Gastroesophageal sphincter (tissue), 4 donors: ENCODE results near the gene ELP6. TPM values are rescaled to one million over a fixed set of nuclear protein-coding genes. Genes with fewer than 3 reads are reported as not detected.

Experiments used
- ATAC-seq: fragments of 150-250 bp; one replicate; pipeline ENCODE4 v1.9.1; 2016; ENCODE audit warnings: mild to moderate bottlenecking, moderate library complexity
- H3K27ac ChIP-seq, 4 donors: fragments of 200-600 bp; sonication (generic) in 3 of 4; 1 replicate in 3 of 4; 2 replicates in 1 of 4; pipeline ENCODE4 v1.5.1; 2016 to 2019
- H3K27me3 ChIP-seq: fragments of 200-600 bp; sonication (generic); one replicate; pipeline ENCODE4 v1.5.1; 2019
- H3K36me3 ChIP-seq, 2 donors: fragments of 200-600 bp; sonication (generic); one replicate each; pipeline ENCODE4 v1.5.1; 2019; ENCODE audit warnings: control low read depth in 1 of 2
- H3K4me1 ChIP-seq, 3 donors: fragments of 200-600 bp; sonication (generic); 1 replicate in 2 of 3; 2 replicates in 1 of 3; pipeline ENCODE4 v1.5.1; 2016 to 2019; ENCODE audit warnings: control low read depth in 2 of 3
- H3K4me3 ChIP-seq, 2 donors: fragments of 200-600 bp; sonication (generic); one replicate each; pipeline ENCODE4 v1.5.1; 2019; ENCODE audit warnings: mild to moderate bottlenecking in 1 of 2, moderate library complexity in 1 of 2
- H3K9me3 ChIP-seq, 3 donors: fragments of 200-600 bp; sonication (generic); one replicate each; pipeline ENCODE4 v1.5.1; 2017 to 2019; ENCODE audit warnings: control low read depth in 2 of 3
- CTCF ChIP-seq, 4 experiments: fragments of 200-600 bp in 2 of 4; fragments of 450-650 bp in 2 of 4; sonication (generic) in 1 of 4; IDR thresholded peaks; one replicate each; pipeline ENCODE4 v1.5.1; 2017 to 2019; ENCODE audit warnings: antibody characterized with exemption in 4 of 4, mild to moderate bottlenecking in 2 of 4, moderate library complexity in 2 of 4
- EP300 ChIP-seq: sonication (generic); formaldehyde crosslinking; IDR thresholded peaks from one replicate; pipeline ENCODE4 v1.6.1; 2017; ENCODE audit warnings: antibody characterized with exemption, mild to moderate bottlenecking
- POLR2A ChIP-seq, 2 donors: fragments of 450-650 bp; IDR thresholded peaks; one replicate each; pipeline ENCODE4 v1.6.1; 2017; ENCODE audit warnings: antibody characterized with exemption in 2 of 2, mild to moderate bottlenecking in 2 of 2, moderate library complexity in 1 of 2
- POLR2AphosphoS5 ChIP-seq: sonication (generic); formaldehyde crosslinking; IDR thresholded peaks from one replicate; pipeline ENCODE4 v1.6.1; 2017; ENCODE audit warnings: antibody characterized with exemption
- WGBS, 2 donors: methylation state at CpG; one replicate each; pipeline ENCODE4 v1.1.5; 2018; ENCODE audit warnings: low coverage in 1 of 2; 5-methylcytosine and 5-hydroxymethylcytosine counted together
- total RNA-seq, 4 donors: library from RNA; depleted of rRNA; stranded (reverse); fragments of >200 nt; gene quantifications; one replicate each; pipeline ENCODE4 v1.1.0, GENCODE V29; 2016

Gene ELP6
- total RNA-seq, 4 donors from 2014 or later: 14.3 to 28.0 (median 20.4) TPM

DNA sequence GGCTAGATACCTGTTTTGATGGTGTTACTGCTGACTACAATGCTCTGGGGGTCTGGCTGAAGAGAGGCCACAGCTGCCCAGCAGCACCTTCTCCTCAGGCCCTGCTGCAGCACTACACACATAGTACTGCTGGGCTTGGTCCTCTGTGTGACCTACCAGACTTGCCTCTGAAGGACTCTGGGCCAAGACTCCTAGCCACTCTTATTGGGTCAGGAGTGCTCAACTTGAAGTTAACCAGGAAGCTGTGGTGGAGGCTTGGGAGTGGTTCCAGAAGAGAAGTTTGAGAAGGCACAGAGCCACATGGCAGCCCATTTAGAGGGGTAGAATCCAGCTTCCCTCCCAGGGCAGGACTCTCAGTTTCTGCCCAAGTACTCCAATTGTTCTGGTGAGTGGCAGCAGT lies 16.6 kb downstream of the ELP6 start:
- Histone ChIP-seq H3K4me1 (no peaks in the 10 kb centered on the region), H3K9me3 (no peaks in the 10 kb centered on the region), H3K36me3 (peaks cover 0 to 79% of the 10 kb centered on the region in 2 donors), H3K4me3 (no peak overlapping the region), H3K27me3 (no peaks in the 10 kb centered on the region), H3K27ac (no peak overlapping the region)
- TF ChIP-seq POLR2A (IDR thresholded peaks at IDR 0.05) (no peak), EP300 (no peak), CTCF (IDR thresholded peaks at IDR 0.05) (no peak), POLR2AphosphoS5 (no peak)
- no peak for ATAC-seq

GRCh38 chr3:47495886-47496285 lies 17.6 kb downstream of the ELP6 start:
- Histone ChIP-seq H3K4me3 (no peak overlapping the region), H3K27ac (no peak overlapping the region), H3K27me3 (no peaks in the 10 kb centered on the region), H3K36me3 (peaks cover 0 to 78% of the 10 kb centered on the region in 2 donors), H3K9me3 (no peaks in the 10 kb centered on the region), H3K4me1 (no peaks in the 10 kb centered on the region)
- TF ChIP-seq POLR2AphosphoS5: no peak
- no peak for TF ChIP-seq POLR2A (IDR thresholded peaks at IDR 0.05)
- no peak for TF ChIP-seq EP300
- TF ChIP-seq CTCF (IDR thresholded peaks at IDR 0.05): no peak
- ATAC-seq: no peak
- 90 to 93% methylated on average over 5 to 6 of the region's 8 CpGs for WGBS, 2 donors

DNA sequence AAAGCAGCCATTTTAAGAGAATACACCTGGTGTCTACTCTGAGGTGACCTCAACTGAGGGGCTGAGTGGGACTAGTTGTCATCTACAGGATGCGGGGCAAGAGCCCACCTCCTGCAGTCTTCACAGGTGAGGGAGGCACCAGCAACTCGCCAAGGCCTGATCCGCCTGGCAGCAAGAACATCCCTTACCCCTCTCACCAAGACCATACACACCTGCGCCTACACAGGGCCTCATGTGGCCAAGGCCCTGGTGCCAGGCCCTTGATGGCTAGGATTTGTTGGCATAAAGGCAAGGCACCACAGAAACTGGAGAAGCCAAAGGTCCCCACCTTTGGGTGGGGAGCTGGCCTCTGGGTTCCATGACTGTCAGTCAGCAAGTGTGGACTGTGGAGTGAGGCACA lies 18.4 kb downstream of the ELP6 start:
- Histone ChIP-seq H3K36me3 (peaks cover 0 to 70% of the 10 kb centered on the region in 2 donors), H3K27ac (no peak overlapping the region), H3K9me3 (no peaks in the 10 kb centered on the region), H3K4me3 (no peak overlapping the region), H3K4me1 (no peaks in the 10 kb centered on the region), H3K27me3 (no peaks in the 10 kb centered on the region)
- no peak for TF ChIP-seq EP300
- TF ChIP-seq POLR2AphosphoS5: no peak
- TF ChIP-seq POLR2A (IDR thresholded peaks at IDR 0.05): no peak
- TF ChIP-seq CTCF (IDR thresholded peaks at IDR 0.05): no peak
- 80 to 90% methylated on average over 1 to 3 of the region's 4 CpGs for WGBS, 2 donors
- no peak for ATAC-seq

DNA sequence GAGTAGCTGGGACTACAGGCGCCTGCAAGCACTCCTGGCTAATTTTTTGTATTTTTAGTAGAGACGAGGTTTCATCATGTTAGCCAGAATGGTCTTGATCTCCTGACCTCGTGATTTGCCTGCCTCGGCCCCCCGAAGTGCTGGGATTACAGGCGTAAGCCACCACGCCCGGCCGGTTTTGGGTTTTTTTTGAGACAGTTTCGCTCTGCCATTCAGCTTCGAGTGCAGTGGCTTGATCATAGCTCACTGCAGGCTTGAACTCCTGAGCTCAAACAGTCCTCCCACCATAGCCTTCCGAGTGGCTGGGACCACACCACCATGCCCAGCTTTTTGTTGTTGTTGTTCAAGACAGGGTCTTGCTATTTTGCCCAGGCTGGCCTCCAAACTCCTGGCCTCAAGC lies 21.7 kb downstream of the ELP6 start:
- TF ChIP-seq EP300: no peak
- TF ChIP-seq POLR2A (IDR thresholded peaks at IDR 0.05): no peak
- TF ChIP-seq CTCF (IDR thresholded peaks at IDR 0.05): no peak
- no peak for TF ChIP-seq POLR2AphosphoS5
- WGBS, 2 donors: 91 to 100% methylated on average over 1 to 12 of the region's 12 CpGs
- no peaks in the 10 kb centered on the region for H3K4me1 ChIP-seq
- no peak overlapping the region for H3K27ac ChIP-seq
- H3K4me3 ChIP-seq: no peak overlapping the region
- H3K9me3 ChIP-seq: no peaks in the 10 kb centered on the region
- H3K36me3 ChIP-seq: peaks cover 0 to 51% of the 10 kb centered on the region in 2 donors
- no peak for ATAC-seq
- no peaks in the 10 kb centered on the region for H3K27me3 ChIP-seq

GRCh38 chr3:47491186-47491585 lies 22.3 kb downstream of the ELP6 start:
- Histone ChIP-seq H3K9me3 (no peaks in the 10 kb centered on the region), H3K27ac (no peak overlapping the region), H3K4me3 (no peak overlapping the region), H3K27me3 (no peaks in the 10 kb centered on the region), H3K36me3 (peaks cover 0 to 45% of the 10 kb centered on the region in 2 donors), H3K4me1 (no peaks in the 10 kb centered on the region)
- 96% methylated on average over 3 of the region's 3 CpGs; no CpG with 5 or more reads in 1 of the 2 donors for WGBS, 2 donors
- ATAC-seq: no peak
- no peak for TF ChIP-seq POLR2AphosphoS5
- TF ChIP-seq EP300: no peak
- no peak for TF ChIP-seq POLR2A (IDR thresholded peaks at IDR 0.05)
- TF ChIP-seq CTCF (IDR thresholded peaks at IDR 0.05): no peak
